Thoracic aorta (tissue), 2 donors: Measurements from ENCODE around the gene PTPA. TPM values are rescaled to one million over a fixed set of nuclear protein-coding genes. Genes with fewer than 3 reads are reported as not detected.

Source experiments
- ATAC-seq: fragments of 150-250 bp; one replicate; pipeline ENCODE4 v1.8.0; 2017; ENCODE audit warnings: low read depth; ENCODE audit not compliant: insufficient number of reproducible peaks, low FRiP score
- DNase-seq: peaks from one replicate; pipeline ENCODE4 v3.0.0-alpha.2; 2020; ENCODE audit warnings: low spot score
- H3K27ac ChIP-seq, 2 donors: fragments of 200-600 bp; sonication (generic); 1 replicate in 1 of 2; 2 replicates in 1 of 2; pipeline ENCODE4 v1.5.1; 2016; ENCODE audit warnings: mild to moderate bottlenecking in 2 of 2, moderate library complexity in 2 of 2
- H3K27me3 ChIP-seq: fragments of 200-600 bp; sonication (generic); replicated peaks from 2 replicates; pipeline ENCODE4 v1.6.0; 2016; ENCODE audit warnings: mild to moderate bottlenecking; ENCODE audit not compliant: insufficient read depth
- H3K36me3 ChIP-seq: fragments of 200-600 bp; sonication (generic); one replicate; pipeline ENCODE4 v1.5.1; 2016
- H3K4me1 ChIP-seq, 2 donors: fragments of 200-600 bp; sonication (generic); 1 replicate in 1 of 2; 2 replicates in 1 of 2; pipeline versions ENCODE4 v1.5.1 to v1.6.0; 2016; ENCODE audit warnings: low read depth in 2 of 2, mild to moderate bottlenecking in 1 of 2; ENCODE audit not compliant: control insufficient read depth in 1 of 2
- H3K4me3 ChIP-seq: fragments of 200-600 bp; sonication (generic); 2 replicates; pipeline ENCODE4 v1.5.1; 2016; ENCODE audit warnings: mild to moderate bottlenecking
- H3K9me3 ChIP-seq: fragments of 200-600 bp; sonication (generic); 2 replicates; pipeline ENCODE4 v1.5.1; 2016
- CTCF ChIP-seq: fragments of 200-600 bp; sonication (generic); IDR thresholded peaks from one replicate; pipeline ENCODE4 v1.5.1; 2019; ENCODE audit warnings: antibody characterized with exemption
- total RNA-seq, 2 donors: library from RNA; depleted of rRNA; stranded (reverse); fragments of >200 nt; gene quantifications; one replicate each; pipeline versions ENCODE4 v1.1.0 to v1.2.3, GENCODE V29; 2016

PTPA gene
- total RNA-seq, 2 donors from 2014 or later: 72.2 to 93.3 TPM

DNA sequence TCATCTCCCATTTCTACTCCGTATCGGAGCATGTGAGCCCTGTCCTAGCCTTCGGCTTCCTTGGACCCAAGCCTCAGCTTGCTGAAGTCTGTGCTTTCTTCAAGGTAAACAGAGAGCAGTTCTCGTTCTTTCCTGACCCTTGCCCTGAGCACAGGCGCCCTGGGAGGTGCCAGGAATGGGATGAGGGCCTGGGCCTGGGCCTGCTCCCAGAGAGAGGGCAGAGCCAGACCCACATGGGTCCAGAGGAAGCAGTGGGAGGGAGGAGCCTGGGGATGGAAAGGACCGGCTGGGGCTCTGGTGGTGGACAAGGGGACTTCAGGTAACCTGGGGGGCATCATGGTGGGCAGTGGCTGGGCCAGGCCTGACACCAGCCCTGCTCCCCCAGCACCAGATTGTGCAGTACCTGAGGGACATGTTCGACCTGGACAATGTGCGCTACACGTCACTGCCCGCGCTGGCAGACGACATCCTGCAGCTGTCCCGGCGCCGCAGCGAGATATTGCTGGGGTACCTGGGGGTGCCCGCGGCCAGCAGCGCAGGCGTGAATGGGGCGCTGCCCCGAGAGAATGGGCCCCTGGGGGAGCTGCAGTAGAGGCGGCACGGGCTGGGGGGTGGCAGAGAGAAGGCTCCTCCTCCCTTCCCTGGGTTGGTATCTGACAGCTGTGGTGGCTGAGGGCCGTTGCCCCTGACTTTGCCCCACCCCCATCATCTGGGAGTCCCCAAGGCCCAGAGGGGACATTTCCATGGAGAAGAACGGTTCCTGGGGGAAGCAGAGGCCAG lies 41.2 kb upstream of the PTPA start:
- no peak for ATAC-seq

DNA sequence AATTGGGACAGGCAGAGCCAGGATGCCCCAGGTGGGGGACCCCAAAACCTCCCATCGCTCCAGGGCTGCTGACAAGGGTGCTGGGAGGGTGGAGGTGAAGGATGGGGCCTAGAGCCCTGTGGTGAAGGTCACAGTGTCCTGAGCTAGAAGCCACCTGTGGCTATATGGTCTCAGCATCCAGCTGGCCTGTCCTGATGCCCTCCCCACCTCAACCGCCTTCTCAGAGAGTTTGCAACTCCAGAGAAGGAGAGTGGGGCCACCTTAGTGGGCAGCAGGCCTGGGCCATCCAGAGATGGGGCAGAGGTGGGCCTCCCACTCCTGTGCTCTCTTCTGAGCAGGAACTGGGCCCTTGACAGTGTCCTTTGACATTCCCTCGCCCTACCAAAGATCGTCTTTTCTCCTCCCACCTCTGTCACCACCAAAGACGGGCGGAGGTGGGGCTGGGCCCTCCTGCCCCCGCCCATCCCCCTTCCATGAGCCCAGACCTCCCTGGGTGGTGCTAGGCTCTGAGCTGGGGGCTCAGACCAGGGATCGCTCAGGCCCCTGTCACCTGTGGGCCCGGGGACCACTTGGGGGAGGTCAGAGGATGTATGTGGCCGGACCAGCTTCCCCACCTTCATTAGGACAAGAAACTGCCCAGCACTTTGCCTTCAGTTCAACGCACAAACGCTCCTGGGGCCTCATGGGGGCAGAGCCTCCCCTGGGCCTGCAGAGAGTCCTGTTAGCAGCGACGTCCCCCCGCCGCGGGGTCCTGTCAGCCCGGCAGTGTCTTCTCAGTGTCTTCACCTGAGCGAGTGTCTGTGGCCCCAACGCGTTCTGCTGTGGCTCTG lies 40.3 kb upstream of the PTPA start:
- no peak overlapping the region for H3K4me3 ChIP-seq
- H3K36me3 ChIP-seq: peaks cover 10% of the 10 kb centered on the region
- ATAC-seq: no peak

More for the DNA sequence above, 41.2 kb upstream of the PTPA start:
- Histone ChIP-seq H3K4me3 (no peak overlapping the region), H3K27ac (no peak overlapping the region), H3K9me3 (no peaks in the 10 kb centered on the region), H3K36me3 (peaks cover 14% of the 10 kb centered on the region), H3K4me1 (no peaks in the 10 kb centered on the region), H3K27me3 (no peaks in the 10 kb centered on the region)
- DNase-seq: no peak
- TF ChIP-seq CTCF: no peak

DNA sequence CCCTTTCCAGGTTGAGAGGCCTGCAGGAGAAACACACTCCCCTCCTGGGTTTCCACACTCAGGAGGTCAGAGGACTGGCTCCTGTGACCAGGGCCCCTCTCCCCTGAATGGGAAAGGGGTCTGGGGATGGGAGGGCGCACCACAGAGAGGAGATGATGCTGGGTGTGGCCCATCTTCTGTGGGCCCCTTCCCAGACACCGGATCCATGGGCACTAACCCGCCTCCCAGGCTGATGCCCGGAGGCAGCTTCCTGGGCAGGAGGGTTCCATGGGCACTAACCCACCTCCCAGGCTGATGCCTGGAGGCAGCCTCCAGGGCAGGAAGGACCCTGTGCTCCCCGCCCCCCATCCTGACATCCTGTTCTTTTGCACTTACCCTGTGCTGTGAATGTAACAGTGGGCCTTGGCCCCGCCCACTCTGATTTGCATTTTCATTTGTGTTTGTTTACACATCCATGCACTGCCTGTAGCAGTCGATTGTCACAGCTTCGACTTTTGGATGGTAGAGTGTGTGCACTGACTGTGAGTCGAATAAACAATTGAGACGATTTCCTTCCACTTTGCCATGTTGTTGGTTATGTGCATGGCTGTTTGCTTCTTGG lies 39.6 kb upstream of the PTPA start:
- peaks cover 10% of the 10 kb centered on the region for H3K36me3 ChIP-seq
- H3K27ac ChIP-seq: no peak overlapping the region
- no peaks in the 10 kb centered on the region for H3K4me1 ChIP-seq
- H3K4me3 ChIP-seq: no peak overlapping the region
- DNase-seq (no peak), ATAC-seq (no peak)
- no peaks in the 10 kb centered on the region for H3K27me3 ChIP-seq
- H3K9me3 ChIP-seq: no peaks in the 10 kb centered on the region
- no peak for TF ChIP-seq CTCF

More for the DNA sequence above, 40.3 kb upstream of the PTPA start:
- H3K4me1 ChIP-seq: no peaks in the 10 kb centered on the region
- no peaks in the 10 kb centered on the region for H3K9me3 ChIP-seq
- TF ChIP-seq CTCF: no peak
- no peak overlapping the region for H3K27ac ChIP-seq
- DNase-seq: no peak
- no peaks in the 10 kb centered on the region for H3K27me3 ChIP-seq

DNA sequence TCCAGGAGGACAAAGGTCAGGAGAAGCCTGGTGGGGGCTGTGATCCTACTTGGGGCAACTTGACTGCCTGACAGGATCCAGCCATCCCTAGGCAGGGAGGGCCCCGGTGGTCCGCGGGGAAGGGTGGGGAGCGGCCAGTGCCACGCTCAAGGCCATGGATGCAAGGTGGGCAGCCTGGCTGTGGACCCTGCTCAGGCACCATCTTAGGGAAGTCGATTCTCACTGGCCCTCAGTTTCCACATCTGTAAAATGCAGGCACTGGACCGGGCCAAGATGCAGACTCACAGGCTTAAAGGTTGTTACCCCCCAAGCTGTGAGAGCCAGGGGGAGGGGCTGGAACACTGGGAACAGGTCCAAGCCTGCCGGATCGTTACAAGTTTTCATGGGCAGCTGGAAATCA lies 39.0 kb upstream of the PTPA start:
- no peak for TF ChIP-seq CTCF
- Histone ChIP-seq H3K4me3 (no peak overlapping the region), H3K27me3 (no peaks in the 10 kb centered on the region), H3K27ac (no peak overlapping the region), H3K4me1 (no peaks in the 10 kb centered on the region), H3K36me3 (peaks cover 8% of the 10 kb centered on the region), H3K9me3 (no peaks in the 10 kb centered on the region)
- DNase-seq: no peak
- no peak for ATAC-seq

- H3K27ac ChIP-seq: no peak overlapping the region
- no peak for TF ChIP-seq CTCF
- no peaks in the 10 kb centered on the region for H3K9me3 ChIP-seq
- H3K4me1 ChIP-seq: no peaks in the 10 kb centered on the region
- no peaks in the 10 kb centered on the region for H3K27me3 ChIP-seq
- H3K4me3 ChIP-seq: no peak overlapping the region
- H3K36me3 ChIP-seq: no peaks in the 10 kb centered on the region
- no peak for DNase-seq
- ATAC-seq: no peak
Observed at GRCh38 chr9:129073404-129073803, 37.8 kb upstream of the PTPA start.
